Measurements from ENCODE around the gene PRKCA.

DNA sequence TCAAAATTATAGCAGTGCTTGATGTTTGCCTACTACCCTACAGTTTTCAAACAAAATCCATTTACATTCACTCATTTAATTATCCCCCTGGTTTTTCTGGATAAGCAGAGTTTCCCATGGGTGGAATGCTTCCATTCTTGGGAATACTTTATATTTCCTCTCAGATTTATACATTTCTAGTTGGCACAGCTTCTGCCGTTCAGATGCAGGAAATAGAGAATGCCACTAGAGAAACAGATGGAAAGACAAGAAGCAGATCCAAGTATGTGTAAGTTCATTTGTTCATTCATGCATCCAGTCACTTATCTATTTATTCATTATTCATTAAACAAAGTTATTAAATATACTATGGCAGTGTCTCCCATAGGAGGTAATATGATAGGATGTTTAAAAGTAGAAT, 467.5 kb downstream of the PRKCA start:
- TF ChIP-seq POLR2A (IDR thresholded peaks at IDR 0.05; ENCODE audit: low read length), result no peak
- no peak for TF ChIP-seq GATA1 (IDR thresholded peaks at IDR 0.05; ENCODE audit: low read depth, low read length)

Measured in erythroblast (primary cell).